ENCODE measurements around the gene POPDC2.
"Not testable (repeated sequence)": the region's sequence is repeated elsewhere in the genome, so short reads cannot be mapped to it uniquely, and the experiment has no call there.

The POPDC2 gene

GRCh38 chr3:119611664-119612063, 48.7 kb downstream of the POPDC2 start:
- no peak for DNase-seq

- no peak for DNase-seq
Observed at GRCh38 chr3:119609301-119609700, 51.1 kb downstream of the POPDC2 start.

GRCh38 chr3:119608405-119609000, 51.9 kb downstream of the POPDC2 start:
- no peak for DNase-seq

GRCh38 chr3:119604878-119605277, 55.5 kb downstream of the POPDC2 start:
- no peak for DNase-seq

- DNase-seq, result no peak
Observed at GRCh38 chr3:119602676-119603075, 57.7 kb downstream of the POPDC2 start.

GRCh38 chr3:119601154-119601553, 59.2 kb downstream of the POPDC2 start:
- no peak for DNase-seq

- DNase-seq, result no peak
Observed at GRCh38 chr3:119600732-119601131, 59.7 kb downstream of the POPDC2 start.

- DNase-seq, result no peak
Observed at GRCh38 chr3:119599558-119600174, 60.7 kb downstream of the POPDC2 start.

- no peak for DNase-seq
Observed at GRCh38 chr3:119598410-119599098, 61.8 kb downstream of the POPDC2 start.

GRCh38 chr3:119597548-119598288, 62.7 kb downstream of the POPDC2 start, which contains the start of gene PLA1A:
PLA1A (plus strand) TSS chr3:119597885; CDS start chr3:119597914, 29 bp downstream.
- no peak for DNase-seq

GRCh38 chr3:119596398-119596797, 64.0 kb downstream of the POPDC2 start:
- no peak for DNase-seq

GRCh38 chr3:119595639-119596334, 64.6 kb downstream of the POPDC2 start:
- no peak for DNase-seq

- not testable (repeated sequence) for DNase-seq
Observed at GRCh38 chr3:119594929-119595328, 65.5 kb downstream of the POPDC2 start.

GRCh38 chr3:119594066-119594465, 66.3 kb downstream of the POPDC2 start:
- DNase-seq, result no peak

GRCh38 chr3:119592861-119593260, 67.5 kb downstream of the POPDC2 start:
- no peak for DNase-seq

Data from NCI-H774 (cell line).